Kidney glomerular epithelial cell (primary cell): Measurements from ENCODE around the gene CAPN12.

Source experiments
- DNase-seq: peaks from one replicate; lab custom pipeline; 2025; lab: John Stamatoyannopoulos, UW

Gene CAPN12

GRCh38 chr19:38737921-38738737 lies 6.1 kb downstream of the CAPN12 start:
- no peak for DNase-seq

- no peak for DNase-seq
These were observed 6.9 kb downstream of the CAPN12 start for GRCh38 chr19:38737281-38737865.

- no peak for DNase-seq
These were observed 7.6 kb downstream of the CAPN12 start for GRCh38 chr19:38736413-38737280.

- no peak for DNase-seq
These were observed 8.2 kb downstream of the CAPN12 start for GRCh38 chr19:38736036-38736412.

GRCh38 chr19:38735257-38735686 lies 9.0 kb downstream of the CAPN12 start:
- no peak for DNase-seq

- DNase-seq, result no peak
These were observed 9.6 kb downstream of the CAPN12 start for GRCh38 chr19:38734426-38735256.

GRCh38 chr19:38734176-38734425 lies 10.2 kb downstream of the CAPN12 start:
- DNase-seq, result no peak

GRCh38 chr19:38733493-38734175 lies 10.6 kb downstream of the CAPN12 start:
- no peak for DNase-seq

- DNase-seq, result no peak
These were observed 11.1 kb downstream of the CAPN12 start for GRCh38 chr19:38733241-38733492.

GRCh38 chr19:38731654-38732301 lies 12.5 kb downstream of the CAPN12 start:
- no peak for DNase-seq

GRCh38 chr19:38730731-38731589 lies 13.3 kb downstream of the CAPN12 start:
- no peak for DNase-seq

GRCh38 chr19:38730470-38730730 lies 13.9 kb downstream of the CAPN12 start:
- no peak for DNase-seq

- DNase-seq, result no peak
These were observed 14.4 kb downstream of the CAPN12 start for GRCh38 chr19:38729653-38730469.

GRCh38 chr19:38728752-38729541 lies 15.3 kb downstream of the CAPN12 start:
- DNase-seq, result no peak

- DNase-seq, result peak; percentile 15
These were observed 16.2 kb downstream of the CAPN12 start for GRCh38 chr19:38727868-38728660.

GRCh38 chr19:38727306-38727867 lies 16.9 kb downstream of the CAPN12 start:
- no peak for DNase-seq

GRCh38 chr19:38726761-38727301 lies 17.4 kb downstream of the CAPN12 start:
- DNase-seq, result no peak
